Neuronal stem cell (in vitro differentiated cells): ENCODE data around the gene SLC6A6.
A peak's percentile ranks its signal among the peaks of the same experiment; 100 is the strongest.

Experiments used
- DNase-seq: peaks from one replicate; pipeline ENCODE4 v3.0.0-alpha.2; 2013; ENCODE audit warnings: low spot score
- H2AFZ ChIP-seq: one replicate; pipeline ENCODE4 v1.6.1; 2013; ENCODE audit warnings: mild to moderate bottlenecking, low read length, inconsistent platforms
- H2AK5ac ChIP-seq: 2 replicates; pipeline ENCODE4 v1.6.1; 2013; ENCODE audit warnings: low read depth, mild to moderate bottlenecking, inconsistent platforms, low read length, moderate library complexity, mixed read lengths
- H2BK120ac ChIP-seq: 2 replicates; pipeline ENCODE4 v1.6.1; 2013; ENCODE audit warnings: low read depth, mild to moderate bottlenecking, inconsistent platforms, low read length, moderate library complexity, mixed read lengths
- H2BK12ac ChIP-seq: one replicate; pipeline ENCODE4 v1.6.1; 2013; ENCODE audit warnings: low read length, inconsistent platforms
- H2BK15ac ChIP-seq: 2 replicates; pipeline ENCODE4 v1.6.1; 2013; ENCODE audit warnings: mild to moderate bottlenecking, low read length, inconsistent platforms, mixed read lengths
- H2BK5ac ChIP-seq: one replicate; pipeline ENCODE4 v1.6.1; 2013; ENCODE audit warnings: inconsistent platforms, mild to moderate bottlenecking, low read length, moderate library complexity
- H3K14ac ChIP-seq: one replicate; pipeline ENCODE4 v1.6.1; 2013; ENCODE audit warnings: low read length, inconsistent platforms
- H3K18ac ChIP-seq: 2 replicates; pipeline ENCODE4 v1.6.1; 2013; ENCODE audit warnings: low read length, inconsistent platforms
- H3K23ac ChIP-seq: 2 replicates; pipeline ENCODE4 v1.6.1; 2013; ENCODE audit warnings: low read depth, mild to moderate bottlenecking, mixed read lengths, low read length, inconsistent platforms; ENCODE audit not compliant: poor library complexity
- H3K27ac ChIP-seq: replicated peaks from 3 replicates; pipeline ENCODE4 v1.5.1; 2013; ENCODE audit warnings: low read length, inconsistent platforms
- H3K27me3 ChIP-seq, 3 experiments: 2 replicates each; pipeline ENCODE4 v1.6.1; 2013; ENCODE audit warnings: low read length in 3 of 3, mild to moderate bottlenecking in 2 of 3, inconsistent platforms in 1 of 3, low read depth in 1 of 3, mixed read lengths in 1 of 3, moderate library complexity in 1 of 3; ENCODE audit not compliant: control insufficient read depth in 3 of 3, insufficient read depth in 3 of 3
- H3K36me3 ChIP-seq, 2 donors: replicated peaks in 1 of 2; 2 replicates each; pipeline ENCODE4 v1.6.1; 2013; ENCODE audit warnings: low read length in 2 of 2; ENCODE audit not compliant: control insufficient read depth in 2 of 2, insufficient read depth in 2 of 2
- H3K4ac ChIP-seq: 2 replicates; pipeline ENCODE4 v1.6.1; 2013; ENCODE audit warnings: inconsistent platforms, mild to moderate bottlenecking, low read length, moderate library complexity
- H3K4me1 ChIP-seq, 2 donors: 1 replicate in 1 of 2; 2 replicates in 1 of 2; pipeline ENCODE4 v1.6.1; 2013; ENCODE audit warnings: low read length in 2 of 2, low read depth in 1 of 2; ENCODE audit not compliant: control insufficient read depth in 2 of 2, insufficient read depth in 1 of 2
- H3K4me2 ChIP-seq: one replicate; pipeline ENCODE4 v1.6.1; 2013; ENCODE audit warnings: mild to moderate bottlenecking, low read length, inconsistent platforms; ENCODE audit not compliant: insufficient read depth, poor library complexity, severe bottlenecking
- H3K4me3 ChIP-seq, 2 donors: 2 replicates each; pipeline ENCODE4 v1.5.1; 2013; ENCODE audit warnings: low read length in 2 of 2, mild to moderate bottlenecking in 2 of 2, inconsistent platforms in 1 of 2, moderate library complexity in 1 of 2
- H3K79me1 ChIP-seq: one replicate; pipeline ENCODE4 v1.6.1; 2013; ENCODE audit warnings: low read depth, mild to moderate bottlenecking, inconsistent platforms, low read length, moderate library complexity
- H3K9ac ChIP-seq: one replicate; pipeline ENCODE4 v1.6.1; 2013; ENCODE audit warnings: mild to moderate bottlenecking, low read depth, low read length, inconsistent platforms; ENCODE audit not compliant: poor library complexity
- H3K9me3 ChIP-seq, 2 donors: replicated peaks in 1 of 2; 2 replicates each; pipeline versions ENCODE3 to v1.6.1; 2013; ENCODE audit warnings: low read length in 2 of 2, mild to moderate bottlenecking in 2 of 2, inconsistent platforms in 1 of 2, low read depth in 1 of 2, mixed read lengths in 1 of 2, moderate library complexity in 1 of 2; ENCODE audit not compliant: control insufficient read depth in 2 of 2, insufficient read depth in 1 of 2
- H4K8ac ChIP-seq: one replicate; pipeline ENCODE4 v1.6.1; 2013; ENCODE audit warnings: low read depth, mild to moderate bottlenecking, inconsistent platforms, low read length, moderate library complexity
- H4K91ac ChIP-seq: one replicate; pipeline ENCODE4 v1.6.1; 2013; ENCODE audit warnings: low read length, low read depth, mild to moderate bottlenecking, inconsistent platforms; ENCODE audit not compliant: poor library complexity
- WGBS, 2 donors: extraction: QIAGEN DNeasy Blood & Tissue Kit; methylation state at CpG; one replicate each; pipeline ENCODE4 v1.1.7; 2013; ENCODE audit warnings: missing lambda C conversion rate in 2 of 2, mixed read lengths in 1 of 2; ENCODE audit not compliant: insufficient read length in 2 of 2, insufficient replicate concordance in 1 of 2; ENCODE audit errors: extremely low coverage in 2 of 2; 5-methylcytosine and 5-hydroxymethylcytosine counted together

SLC6A6 gene

GRCh38 chr3:14478956-14479550 is 76.6 kb downstream of the SLC6A6 start:
- no peak overlapping the region for H3K4me2 ChIP-seq
- no peak for DNase-seq
- no peak overlapping the region for H3K27ac ChIP-seq
- H2AK5ac ChIP-seq: no peak overlapping the region
- H4K91ac ChIP-seq: no peak overlapping the region
- no peak overlapping the region for H3K9ac ChIP-seq
- H3K23ac ChIP-seq: no peak overlapping the region
- H3K4me1 ChIP-seq: peaks cover 0 to 4% of the 10 kb centered on the region in 2 donors
- H2BK12ac ChIP-seq: no peak overlapping the region
- no CpG with 5 or more reads among the region's 8 CpGs for WGBS, 2 donors
- no peak overlapping the region for H3K4me3 ChIP-seq
- no peak overlapping the region for H3K4ac ChIP-seq
- peak overlapping the region; percentile 49 for H2BK5ac ChIP-seq
- no peak overlapping the region for H3K14ac ChIP-seq
- H2BK15ac ChIP-seq: no peak overlapping the region
- peaks cover 9 to 54% of the 10 kb centered on the region in 2 donors for H3K36me3 ChIP-seq
- no peak overlapping the region for H3K18ac ChIP-seq
- no peaks in the 10 kb centered on the region for H3K79me1 ChIP-seq
- no peak overlapping the region for H2BK120ac ChIP-seq
- H4K8ac ChIP-seq: no peak overlapping the region
- H2AFZ ChIP-seq: no peak overlapping the region
- H3K27me3 ChIP-seq: no peaks in the 10 kb centered on the region
- H3K9me3 ChIP-seq: no peaks in the 10 kb centered on the region

GRCh38 chr3:14479591-14479990 is 77.2 kb downstream of the SLC6A6 start:
- Histone ChIP-seq H4K91ac (no peak overlapping the region), H2AFZ (no peak overlapping the region), H2BK15ac (no peak overlapping the region), H2AK5ac (no peak overlapping the region), H3K79me1 (no peaks in the 10 kb centered on the region), H3K14ac (no peak overlapping the region), H3K18ac (no peak overlapping the region), H3K23ac (no peak overlapping the region), H2BK5ac (no peak overlapping the region), H3K9ac (no peak overlapping the region), H4K8ac (no peak overlapping the region), H2BK120ac (no peak overlapping the region), H3K27ac (no peak overlapping the region), H3K9me3 (no peaks in the 10 kb centered on the region), H3K4me3 (no peak overlapping the region), H3K27me3 (no peaks in the 10 kb centered on the region), H3K36me3 (peaks cover 9 to 57% of the 10 kb centered on the region in 2 donors), H3K4ac (no peak overlapping the region), H3K4me2 (no peak overlapping the region), H3K4me1 (peaks cover 0 to 4% of the 10 kb centered on the region in 2 donors), H2BK12ac (no peak overlapping the region)
- WGBS, 2 donors: no CpG with 5 or more reads among the region's 6 CpGs
- no peak for DNase-seq

- Histone ChIP-seq H3K9ac (no peak overlapping the region), H2BK5ac (no peak overlapping the region), H3K4ac (no peak overlapping the region), H3K79me1 (no peaks in the 10 kb centered on the region), H3K23ac (no peak overlapping the region), H2AK5ac (no peak overlapping the region), H2BK120ac (no peak overlapping the region), H3K36me3 (peaks cover 9 to 55% of the 10 kb centered on the region in 2 donors), H2AFZ (no peak overlapping the region), H2BK12ac (no peak overlapping the region), H3K14ac (no peak overlapping the region), H3K27ac (no peak overlapping the region), H3K9me3 (no peaks in the 10 kb centered on the region), H3K4me2 (no peak overlapping the region), H2BK15ac (no peak overlapping the region), H3K18ac (no peak overlapping the region), H3K4me1 (peaks cover 0 to 4% of the 10 kb centered on the region in 2 donors), H4K91ac (no peak overlapping the region), H3K27me3 (no peaks in the 10 kb centered on the region), H3K4me3 (no peak overlapping the region), H4K8ac (no peak overlapping the region)
- no peak for DNase-seq
- WGBS, 2 donors: no CpG with 5 or more reads among the region's 8 CpGs
These were observed 78.0 kb downstream of the SLC6A6 start for GRCh38 chr3:14480207-14481017.

- Histone ChIP-seq H3K9me3 (no peaks in the 10 kb centered on the region), H2BK12ac (no peak overlapping the region), H3K4ac (no peak overlapping the region), H3K4me2 (no peak overlapping the region), H2AFZ (no peak overlapping the region), H2BK5ac (no peak overlapping the region), H3K9ac (no peak overlapping the region), H2BK120ac (no peak overlapping the region), H3K36me3 (peaks cover 12 to 54% of the 10 kb centered on the region in 2 donors), H3K23ac (peak overlapping the region; percentile 18), H3K4me3 (no peak overlapping the region), H3K79me1 (no peaks in the 10 kb centered on the region), H3K14ac (no peak overlapping the region), H3K27ac (no peak overlapping the region), H3K18ac (no peak overlapping the region), H3K4me1 (peaks cover 0 to 4% of the 10 kb centered on the region in 2 donors), H4K8ac (no peak overlapping the region), H4K91ac (no peak overlapping the region), H2BK15ac (no peak overlapping the region), H3K27me3 (no peaks in the 10 kb centered on the region), H2AK5ac (no peak overlapping the region)
- WGBS, 2 donors: no CpG with 5 or more reads among the region's 10 CpGs
- no peak for DNase-seq
These were observed 78.7 kb downstream of the SLC6A6 start for GRCh38 chr3:14481018-14481645.
